ENCODE data around the gene RAET1L. TPM values are rescaled to one million over a fixed set of nuclear protein-coding genes. Genes with fewer than 3 reads are reported as not detected.

RAET1L gene
- total RNA-seq, 1 donor, result not detected

Other genes starting within 250 kb of the RAET1L start
- gene LRP11, start 161.2 kb downstream of the RAET1L start, total RNA-seq, result 1.3 TPM
- under 0.01 TPM for gene RAET1E, start 127.4 kb downstream of the RAET1L start, total RNA-seq
- not detected for gene RAET1G, start 102.4 kb downstream of the RAET1L start, total RNA-seq
- gene ULBP2, start 83.5 kb downstream of the RAET1L start, total RNA-seq, result 0.27 TPM
- under 0.01 TPM for gene ULBP1, start 61.6 kb downstream of the RAET1L start, total RNA-seq
- 2.7 TPM for gene ULBP3, start 43.6 kb upstream of the RAET1L start, total RNA-seq
- gene PPP1R14C, start 117.5 kb upstream of the RAET1L start, total RNA-seq, result under 0.01 TPM

All from hematopoietic multipotent progenitor cell (in vitro differentiated cells).